ENCODE data around the gene URB2.

GRCh38 chr1:229704157-229704556 is 78.1 kb downstream of the URB2 start:
- no peak for TF ChIP-seq SP1 (IDR thresholded peaks at IDR 0.05)
- no peak for TF ChIP-seq SUZ12 (IDR thresholded peaks at IDR 0.05)
- TF ChIP-seq ZNF384 (IDR thresholded peaks at IDR 0.05) = no peak
- no peak for TF ChIP-seq BHLHE40 (IDR thresholded peaks at IDR 0.05; ENCODE audit: borderline replicate concordance)
- TF ChIP-seq FOXM1 (IDR thresholded peaks at IDR 0.05; ENCODE audit: borderline replicate concordance) = no peak
- TF ChIP-seq TARDBP (IDR thresholded peaks at IDR 0.05) = no peak
- TF ChIP-seq NFRKB (IDR thresholded peaks at IDR 0.05) = no peak
- no peak for TF ChIP-seq HDGF (IDR thresholded peaks at IDR 0.05; ENCODE audit: borderline replicate concordance)

All from HEK293T (cell line).